ENCODE results near the gene SAMD3.

Gene SAMD3

DNA sequence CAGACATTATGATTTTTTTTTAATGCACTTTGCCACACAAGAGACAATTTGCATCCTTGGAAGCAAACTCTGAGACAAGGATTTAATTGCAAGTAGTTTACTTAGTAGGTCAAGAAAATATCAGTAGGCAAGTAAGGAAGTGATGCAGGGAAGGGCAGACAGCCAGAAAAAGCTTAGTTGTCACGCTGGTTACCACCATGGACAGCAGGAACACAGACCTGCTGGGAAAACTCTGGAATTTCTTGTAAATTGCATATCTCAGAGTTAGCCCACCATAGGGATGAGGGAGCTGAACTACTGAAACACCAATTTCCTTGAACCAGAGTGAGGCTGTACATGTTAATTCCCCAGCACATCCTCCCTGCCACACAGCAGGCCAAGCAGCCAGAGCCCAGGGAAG is 111.7 kb downstream of the SAMD3 start:
- Histone ChIP-seq H3K27ac (no peak overlapping the region), H3K4me3 (no peak overlapping the region)
- DNase-seq (ENCODE audit: low spot score): no peak
- no peak for TF ChIP-seq CTCF (IDR thresholded peaks at IDR 0.05)

DNA sequence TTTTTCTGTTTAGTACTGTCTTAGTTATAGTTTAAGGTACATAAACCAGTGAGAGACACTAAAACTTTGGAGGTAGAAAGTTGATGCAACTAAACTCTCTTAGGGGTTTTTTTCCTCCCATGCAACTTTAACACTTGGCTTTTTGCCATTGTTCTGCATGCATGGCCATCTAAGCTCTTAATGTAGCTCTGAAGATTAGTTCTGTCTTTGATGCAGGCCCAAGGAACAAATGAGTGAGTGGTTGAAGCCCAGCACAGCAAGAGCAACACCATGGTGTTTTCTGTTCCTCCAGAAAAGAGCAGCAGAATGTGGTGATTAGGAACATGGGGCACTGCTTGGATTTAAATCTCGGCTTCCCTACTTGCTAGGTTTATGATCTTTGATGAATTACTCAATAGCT is 115.0 kb downstream of the SAMD3 start:
- Histone ChIP-seq H3K4me3 (no peak overlapping the region), H3K27ac (no peak overlapping the region)
- no peak for TF ChIP-seq CTCF (IDR thresholded peaks at IDR 0.05)
- no peak for DNase-seq (ENCODE audit: low spot score)

DNA sequence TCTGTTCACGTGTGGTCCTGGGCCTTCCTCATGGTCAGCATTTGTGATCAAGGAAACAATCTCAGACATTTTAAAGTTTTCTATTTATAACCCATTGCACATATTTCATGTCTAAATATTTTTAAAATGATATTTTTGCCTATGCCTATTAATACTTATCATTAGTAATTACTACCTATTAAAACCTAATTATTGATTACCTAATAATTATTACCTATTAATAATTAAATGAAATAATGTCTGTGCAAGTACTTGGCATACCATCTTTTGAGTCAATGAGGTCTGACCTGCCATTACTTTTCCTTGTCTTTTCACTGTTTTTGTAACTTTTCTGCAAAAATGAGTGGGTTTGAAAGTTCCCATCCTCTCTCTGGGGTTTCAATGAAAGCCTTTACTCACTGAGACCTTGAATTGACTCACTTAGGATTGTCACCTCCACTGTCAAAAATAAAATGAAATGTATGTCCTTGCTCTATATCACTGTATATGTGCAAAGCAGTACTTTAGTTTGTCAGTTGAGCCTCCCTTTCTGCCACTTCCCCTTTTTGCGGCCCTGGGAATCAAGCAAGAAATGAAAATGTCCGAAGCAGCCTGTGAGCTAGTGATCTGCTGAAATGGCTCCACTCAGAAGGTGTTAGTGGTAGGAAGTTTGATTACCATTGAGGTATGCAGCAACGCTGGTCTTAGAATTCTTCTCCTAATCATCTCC is 116.6 kb downstream of the SAMD3 start:
- H3K27ac ChIP-seq: no peak overlapping the region
- no peak overlapping the region for H3K4me3 ChIP-seq
- TF ChIP-seq CTCF (IDR thresholded peaks at IDR 0.05): no peak
- DNase-seq (ENCODE audit: low spot score): no peak

GRCh38 chr6:130099119-130099518 is 123.6 kb downstream of the SAMD3 start:
- DNase-seq (ENCODE audit: low spot score): no peak
- TF ChIP-seq CTCF (IDR thresholded peaks at IDR 0.05): no peak
- no peak overlapping the region for H3K27ac ChIP-seq
- H3K4me3 ChIP-seq: no peak overlapping the region

DNA sequence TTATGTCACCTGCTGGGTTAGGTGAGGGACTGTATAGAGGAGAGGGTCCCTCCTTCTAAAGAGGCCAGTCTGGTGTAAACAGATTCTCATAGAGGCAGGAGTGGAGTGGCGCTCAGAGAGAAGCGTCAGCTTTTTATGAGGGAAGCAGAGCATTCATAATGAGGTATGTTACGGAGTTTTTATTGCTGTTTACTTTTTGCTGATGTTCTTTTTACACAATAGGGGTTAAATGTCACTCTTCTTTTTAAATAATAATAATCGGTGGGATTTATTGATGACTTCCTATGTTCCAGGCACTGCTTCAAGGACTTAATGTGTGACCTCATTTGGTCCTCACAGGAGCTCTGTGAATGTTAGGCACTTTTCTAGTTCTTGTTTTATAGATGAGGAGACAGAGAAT is 124.4 kb downstream of the SAMD3 start:
- Histone ChIP-seq H3K27ac (no peak overlapping the region), H3K4me3 (no peak overlapping the region)
- no peak for DNase-seq (ENCODE audit: low spot score)
- TF ChIP-seq CTCF (IDR thresholded peaks at IDR 0.05): no peak
